Naive B cell (primary cell): ENCODE measurements around the gene FKBP2. TPM values are rescaled to one million over a fixed set of nuclear protein-coding genes. Genes with fewer than 3 reads are reported as not detected.

Experiments
- ATAC-seq, 2 donors: fragments of 150-1000 bp; cut with Tn5 transposase; 2 replicates each; pipeline ENCODE4 v1.10.0; 2021; ENCODE audit warnings: low read depth in 2 of 2, mild to moderate bottlenecking in 2 of 2, moderate library complexity in 2 of 2
- DNase-seq: peaks from one replicate; pipeline ENCODE4 v3.0.0; 2022
- H3K27ac Mint-ChIP-seq, 6 donors: one replicate each; pipeline ENCODE4 v1.8.0; 2020 to 2022; ENCODE audit warnings: mild to moderate bottlenecking in 6 of 6, mixed read lengths in 6 of 6, moderate library complexity in 5 of 6, inconsistent platforms in 2 of 6
- H3K27me3 Mint-ChIP-seq, 3 donors: one replicate each; pipeline ENCODE4 v1.8.0; 2021 to 2022; ENCODE audit warnings: mixed read lengths in 3 of 3, mild to moderate bottlenecking in 1 of 3
- H3K36me3 Mint-ChIP-seq, 2 donors: one replicate each; pipeline ENCODE4 v1.8.0; 2020 to 2022; ENCODE audit warnings: mixed read lengths in 2 of 2, inconsistent platforms in 1 of 2, mild to moderate bottlenecking in 1 of 2
- H3K4me1 Mint-ChIP-seq, 3 donors: one replicate each; pipeline ENCODE4 v1.8.0; 2020 to 2022; ENCODE audit warnings: mixed read lengths in 3 of 3, inconsistent platforms in 1 of 3, mild to moderate bottlenecking in 1 of 3, moderate library complexity in 1 of 3
- H3K4me3 Mint-ChIP-seq, 8 donors: one replicate each; pipeline ENCODE4 v1.8.0; 2020 to 2022; ENCODE audit warnings: mild to moderate bottlenecking in 8 of 8, mixed read lengths in 8 of 8, moderate library complexity in 8 of 8, inconsistent platforms in 2 of 8
- H3K9me3 Mint-ChIP-seq, 7 donors: one replicate each; pipeline ENCODE4 v1.8.0; 2020 to 2022; ENCODE audit warnings: mixed read lengths in 7 of 7, mild to moderate bottlenecking in 5 of 7, inconsistent platforms in 2 of 7, moderate library complexity in 1 of 7
- polyA plus RNA-seq, 6 donors: library from polyadenylated mRNA; unstranded; fragments of 300-500 nt; fragmentation: Illumina TruSeq; gene quantifications; one replicate each; pipeline ENCODE4 v1.2.3, GENCODE V29; 2021; ENCODE audit warnings: low read depth in 6 of 6

FKBP2 gene
- polyA plus RNA-seq, 6 donors from 2014 or later: 65.3 to 94.8 (median 79.8) TPM

GRCh38 chr11:64268893-64269539 is 28.1 kb downstream of the FKBP2 start:
- H3K27ac Mint-ChIP-seq: peak overlapping the region in 5 of 6 donors; percentile 57 to 99 (median 96)
- no peaks in the 10 kb centered on the region for H3K27me3 Mint-ChIP-seq
- ATAC-seq (peak in 1 of 2 donors; percentile 3), DNase-seq (no peak)
- peak overlapping the region; percentile 94 to 98 (median 98) for H3K4me3 Mint-ChIP-seq
- H3K36me3 Mint-ChIP-seq: no peaks in the 10 kb centered on the region
- H3K4me1 Mint-ChIP-seq: peaks cover 18 to 36% (median 24%) of the 10 kb centered on the region in 3 donors
- H3K9me3 Mint-ChIP-seq: no peaks in the 10 kb centered on the region

- Mint-ChIP-seq H3K4me1 (peaks cover 18 to 36% (median 24%) of the 10 kb centered on the region in 3 donors), H3K36me3 (no peaks in the 10 kb centered on the region), H3K4me3 (peak overlapping the region; percentile 94 to 98 (median 98)), H3K27me3 (no peaks in the 10 kb centered on the region), H3K27ac (peak overlapping the region; percentile 95 to 99 (median 98)), H3K9me3 (no peaks in the 10 kb centered on the region)
- peak; percentile 68 to 70 for ATAC-seq
- DNase-seq: peak; percentile 97
Measured at GRCh38 chr11:64269540-64270220, 28.8 kb downstream of the FKBP2 start.

GRCh38 chr11:64275031-64275800 is 34.3 kb downstream of the FKBP2 start:
- H3K27me3 Mint-ChIP-seq: no peaks in the 10 kb centered on the region
- no peaks in the 10 kb centered on the region for H3K9me3 Mint-ChIP-seq
- H3K4me3 Mint-ChIP-seq: peak overlapping the region in 2 of 8 donors; percentile 37 to 43
- H3K36me3 Mint-ChIP-seq: no peaks in the 10 kb centered on the region
- peak overlapping the region in 2 of 6 donors; percentile 12 to 34 for H3K27ac Mint-ChIP-seq
- ATAC-seq (no peak), DNase-seq (no peak)
- H3K4me1 Mint-ChIP-seq: peaks cover 6 to 18% (median 8%) of the 10 kb centered on the region in 3 donors

- H3K27ac Mint-ChIP-seq: peak overlapping the region in 2 of 6 donors; percentile 12 to 76
- H3K9me3 Mint-ChIP-seq: no peaks in the 10 kb centered on the region
- H3K27me3 Mint-ChIP-seq: no peaks in the 10 kb centered on the region
- H3K4me3 Mint-ChIP-seq: peak overlapping the region in 2 of 8 donors; percentile 43 to 52
- H3K4me1 Mint-ChIP-seq: peaks cover 4 to 14% (median 7%) of the 10 kb centered on the region in 3 donors
- ATAC-seq (no peak), DNase-seq (no peak)
- H3K36me3 Mint-ChIP-seq: no peaks in the 10 kb centered on the region
Measured at GRCh38 chr11:64275841-64276240, 34.9 kb downstream of the FKBP2 start.

- H3K4me1 Mint-ChIP-seq: peaks cover 7 to 11% (median 9%) of the 10 kb centered on the region in 3 donors
- ATAC-seq: no peak
- peak overlapping the region in 1 of 8 donors; percentile 64 for H3K4me3 Mint-ChIP-seq
- H3K27me3 Mint-ChIP-seq: no peaks in the 10 kb centered on the region
- H3K36me3 Mint-ChIP-seq: peaks cover 0 to 8% of the 10 kb centered on the region in 2 donors
- no peaks in the 10 kb centered on the region for H3K9me3 Mint-ChIP-seq
- peak overlapping the region in 1 of 6 donors; percentile 59 for H3K27ac Mint-ChIP-seq
- DNase-seq: no peak
Measured at GRCh38 chr11:64276653-64277431, 35.9 kb downstream of the FKBP2 start.

- DNase-seq (no peak), ATAC-seq (no peak)
- Mint-ChIP-seq H3K9me3 (no peaks in the 10 kb centered on the region), H3K4me3 (peak overlapping the region in 1 of 8 donors; percentile 12), H3K27me3 (no peaks in the 10 kb centered on the region), H3K4me1 (peaks cover 8 to 13% (median 12%) of the 10 kb centered on the region in 3 donors), H3K27ac (peak overlapping the region in 1 of 6 donors; percentile 10), H3K36me3 (peaks cover 0 to 11% of the 10 kb centered on the region in 2 donors)
Measured at GRCh38 chr11:64278576-64279190, 37.8 kb downstream of the FKBP2 start.

- ATAC-seq: no peak
- Mint-ChIP-seq H3K4me3 (peak overlapping the region in 2 of 8 donors; percentile 63 to 69), H3K27ac (peak overlapping the region in 4 of 6 donors; percentile 47 to 99 (median 80)), H3K9me3 (no peaks in the 10 kb centered on the region), H3K36me3 (peaks cover 0 to 11% of the 10 kb centered on the region in 2 donors), H3K4me1 (peaks cover 21 to 25% (median 23%) of the 10 kb centered on the region in 3 donors), H3K27me3 (no peaks in the 10 kb centered on the region)
- no peak for DNase-seq
Measured at GRCh38 chr11:64281957-64282770, 41.3 kb downstream of the FKBP2 start.

- H3K36me3 Mint-ChIP-seq: peaks cover 0 to 11% of the 10 kb centered on the region in 2 donors
- ATAC-seq: no peak
- H3K4me1 Mint-ChIP-seq: peaks cover 21 to 25% (median 23%) of the 10 kb centered on the region in 3 donors
- DNase-seq: no peak
- H3K27ac Mint-ChIP-seq: peak overlapping the region in 5 of 6 donors; percentile 92 to 99 (median 96)
- H3K4me3 Mint-ChIP-seq: peak overlapping the region in 7 of 8 donors; percentile 35 to 93 (median 85)
- no peaks in the 10 kb centered on the region for H3K9me3 Mint-ChIP-seq
- no peaks in the 10 kb centered on the region for H3K27me3 Mint-ChIP-seq
Measured at GRCh38 chr11:64283092-64283491, 42.2 kb downstream of the FKBP2 start.

- DNase-seq (peak; percentile 88), ATAC-seq (peak; percentile 72 to 79)
- Mint-ChIP-seq H3K4me3 (peak within 1 kb of the TSS; percentile 75 to 96 (median 93)), H3K9me3 (no peaks in the 10 kb centered on the region), H3K27me3 (no peaks in the 10 kb centered on the region), H3K36me3 (peaks cover 0 to 11% of the 10 kb centered on the region in 2 donors), H3K27ac (peak within 1 kb of the TSS; percentile 99 to 100 (median 99)), H3K4me1 (peaks cover 20 to 23% (median 21%) of the 10 kb centered on the region in 3 donors)
Measured at GRCh38 chr11:64284048-64284961, 43.4 kb downstream of the FKBP2 start, which contains the start of gene BAD. Gene BAD (minus strand): TSS chr11:64284665. CDS start chr11:64284368, 297 bp downstream.

GRCh38 chr11:64284962-64285884 is 44.3 kb downstream of the FKBP2 start, which contains the start of gene GPR137:
Gene GPR137 (plus strand): TSS chr11:64285848. CDS start chr11:64286525, 677 bp downstream.
- ATAC-seq (peak; percentile 70 to 74), DNase-seq (peak; percentile 96)
- Mint-ChIP-seq H3K27ac (peak within 1 kb of the TSS; percentile 99 to 100 (median 99)), H3K4me3 (peak within 1 kb of the TSS; percentile 79 to 96 (median 93)), H3K27me3 (peaks cover 0 to under 1% (median 0%) of the 10 kb centered on the region in 3 donors), H3K36me3 (peaks cover 0 to 11% of the 10 kb centered on the region in 2 donors), H3K9me3 (no peaks in the 10 kb centered on the region), H3K4me1 (peaks cover 17 to 21% (median 18%) of the 10 kb centered on the region in 3 donors)
